H9 (cell line): ENCODE results near the gene BMP7. TPM values are rescaled to one million over a fixed set of nuclear protein-coding genes. Genes with fewer than 3 reads are reported as not detected.

Experiments used
- DNase-seq: peaks from one replicate; pipeline ENCODE4 v3.0.0-alpha.2; 2017
- H2AFZ ChIP-seq: one replicate; pipeline ENCODE4 v1.6.1; 2013; ENCODE audit warnings: mild to moderate bottlenecking, low read length, control low read depth, moderate library complexity
- H2AK5ac ChIP-seq: 2 replicates; pipeline ENCODE4 v1.6.1; 2013; ENCODE audit warnings: low read length, control low read depth, mixed read lengths; ENCODE audit not compliant: insufficient read length
- H2BK120ac ChIP-seq: one replicate; pipeline ENCODE4 v1.6.1; 2013; ENCODE audit warnings: low read depth, mild to moderate bottlenecking, low read length, control low read depth, inconsistent platforms; ENCODE audit not compliant: poor library complexity, severe bottlenecking
- H2BK12ac ChIP-seq: 2 replicates; pipeline ENCODE4 v1.6.1; 2013; ENCODE audit warnings: low read length, control low read depth, mixed read lengths, low read depth; ENCODE audit not compliant: insufficient read length
- H2BK15ac ChIP-seq: 2 replicates; pipeline ENCODE4 v1.6.1; 2013; ENCODE audit warnings: low read depth, low read length, control low read depth
- H2BK20ac ChIP-seq: one replicate; pipeline ENCODE4 v1.6.1; 2013; ENCODE audit warnings: low read depth, mild to moderate bottlenecking, low read length, control low read depth, inconsistent platforms; ENCODE audit not compliant: poor library complexity, severe bottlenecking
- H2BK5ac ChIP-seq: 2 replicates; pipeline ENCODE4 v1.6.1; 2013; ENCODE audit warnings: low read length, control low read depth, mixed read lengths; ENCODE audit not compliant: insufficient read length
- H3K14ac ChIP-seq: 2 replicates; pipeline ENCODE4 v1.6.1; 2013; ENCODE audit warnings: low read length, control low read depth; ENCODE audit not compliant: insufficient read depth
- H3K18ac ChIP-seq: 2 replicates; pipeline ENCODE4 v1.6.1; 2013; ENCODE audit warnings: low read depth, mild to moderate bottlenecking, mixed read lengths, low read length, control low read depth; ENCODE audit not compliant: insufficient read length
- H3K23ac ChIP-seq: 2 replicates; pipeline ENCODE4 v1.6.1; 2013; ENCODE audit warnings: low read length, control low read depth, mixed read lengths, low read depth; ENCODE audit not compliant: insufficient read length
- H3K23me2 ChIP-seq: 2 replicates; pipeline ENCODE4 v1.6.1; 2013; ENCODE audit warnings: low read depth, mild to moderate bottlenecking, mixed read lengths, low read length, control low read depth; ENCODE audit not compliant: insufficient read length, poor library complexity, severe bottlenecking
- H3K27ac ChIP-seq: 2 replicates; pipeline ENCODE4 v1.5.1; 2013; ENCODE audit warnings: low read length, control low read depth, mixed read lengths, low read depth; ENCODE audit not compliant: insufficient read length
- H3K27me3 ChIP-seq: 2 replicates; pipeline ENCODE4 v1.6.1; 2013; ENCODE audit warnings: low read length, control low read depth, inconsistent platforms; ENCODE audit not compliant: insufficient read depth
- H3K4ac ChIP-seq: 2 replicates; pipeline ENCODE4 v1.6.1; 2013; ENCODE audit warnings: low read depth, mild to moderate bottlenecking, control low read depth, inconsistent platforms, low read length, moderate library complexity
- H3K4me1 ChIP-seq: 2 replicates; pipeline ENCODE4 v1.6.1; 2013; ENCODE audit warnings: low read length, control low read depth, inconsistent platforms; ENCODE audit not compliant: insufficient read depth
- H3K4me2 ChIP-seq: 2 replicates; pipeline ENCODE4 v1.6.1; 2013; ENCODE audit warnings: low read length, control low read depth, mixed read lengths; ENCODE audit not compliant: insufficient read length, insufficient read depth
- H3K56ac ChIP-seq: 2 replicates; pipeline ENCODE4 v1.6.1; 2013; ENCODE audit warnings: low read depth, mild to moderate bottlenecking, mixed read lengths, low read length, control low read depth; ENCODE audit not compliant: insufficient read length
- H3K79me1 ChIP-seq: 2 replicates; pipeline ENCODE4 v1.6.1; 2013; ENCODE audit warnings: low read depth, mild to moderate bottlenecking, moderate library complexity, low read length, control low read depth, inconsistent platforms; ENCODE audit not compliant: insufficient read depth, poor library complexity, severe bottlenecking
- H3K79me2 ChIP-seq: 2 replicates; pipeline ENCODE4 v1.6.1; 2013; ENCODE audit warnings: low read length, control low read depth, inconsistent platforms; ENCODE audit not compliant: insufficient read depth
- H3K9ac ChIP-seq: 2 replicates; pipeline ENCODE4 v1.6.1; 2013; ENCODE audit warnings: low read length, control low read depth, mixed read lengths; ENCODE audit not compliant: insufficient read length; ENCODE audit errors: extremely low read depth
- H3K9me3 ChIP-seq: one replicate; pipeline ENCODE4 v1.6.1; 2013; ENCODE audit warnings: low read depth, low read length, inconsistent platforms; ENCODE audit not compliant: control insufficient read depth
- H3T11ph ChIP-seq: one replicate; pipeline ENCODE4 v1.6.1; 2013; ENCODE audit warnings: mild to moderate bottlenecking, low read length, control low read depth, inconsistent platforms
- H4K20me1 ChIP-seq: one replicate; pipeline ENCODE4 v1.6.1; 2013; ENCODE audit not compliant: control insufficient read depth, insufficient read length, insufficient read depth
- H4K5ac ChIP-seq: 2 replicates; pipeline ENCODE4 v1.6.1; 2013; ENCODE audit warnings: low read depth, mild to moderate bottlenecking, mixed read lengths, low read length, control low read depth; ENCODE audit not compliant: insufficient read length
- H4K8ac ChIP-seq: replicated peaks from 2 replicates; pipeline ENCODE4 v1.6.1; 2013; ENCODE audit warnings: low read length, control low read depth, mixed read lengths, low read depth; ENCODE audit not compliant: insufficient read length
- H4K91ac ChIP-seq: 2 replicates; pipeline ENCODE4 v1.6.1; 2013; ENCODE audit warnings: low read depth, mild to moderate bottlenecking, moderate library complexity, mixed read lengths, low read length, control low read depth; ENCODE audit not compliant: insufficient read length
- H3K27ac Mint-ChIP-seq, 3 experiments: 2 replicates in 2 of 3; 3 replicates in 1 of 3; pipeline ENCODE4 v1.8.0; 2020 to 2021; ENCODE audit warnings: mixed read lengths in 3 of 3, mild to moderate bottlenecking in 1 of 3, moderate library complexity in 1 of 3
- H3K27me3 Mint-ChIP-seq: 2 replicates; pipeline ENCODE4 v1.8.0; 2021; ENCODE audit warnings: low read depth, mild to moderate bottlenecking, moderate library complexity, mixed read lengths
- H3K36me3 Mint-ChIP-seq, 3 experiments: 2 replicates in 2 of 3; 3 replicates in 1 of 3; pipeline ENCODE4 v1.8.0; 2020 to 2021; ENCODE audit warnings: low read depth in 3 of 3, mixed read lengths in 3 of 3; ENCODE audit not compliant: insufficient read depth in 1 of 3
- H3K4me1 Mint-ChIP-seq, 2 experiments: 2 replicates each; pipeline ENCODE4 v1.8.0; 2020; ENCODE audit warnings: mixed read lengths in 2 of 2
- H3K4me3 Mint-ChIP-seq, 2 experiments: 2 replicates in 1 of 2; 3 replicates in 1 of 2; pipeline ENCODE4 v1.8.0; 2020 to 2021; ENCODE audit warnings: mild to moderate bottlenecking in 2 of 2, mixed read lengths in 2 of 2, moderate library complexity in 1 of 2
- H3K9me3 Mint-ChIP-seq, 2 experiments: 2 replicates in 1 of 2; 3 replicates in 1 of 2; pipeline ENCODE4 v1.8.0; 2020; ENCODE audit warnings: mild to moderate bottlenecking in 2 of 2, mixed read lengths in 2 of 2, moderate library complexity in 1 of 2
- WGBS: extraction: QIAGEN DNeasy Blood & Tissue Kit; methylation state at CpG from one replicate; pipeline ENCODE4 v1.1.7; 2013; ENCODE audit warnings: missing lambda C conversion rate, low lambda C conversion rate, mixed read lengths; ENCODE audit not compliant: insufficient read length; ENCODE audit errors: extremely low coverage; 5-methylcytosine and 5-hydroxymethylcytosine counted together
- total RNA-seq: library from RNA; stranded (reverse); gene quantifications from 2 replicates; pipeline ENCODE4 v1.2.1, GENCODE V29; 2021
- TF ChIP-seq, protein P1 (sequence below): fragments of 200-600 bp; sonication (generic); conservative IDR thresholded peaks from 3 replicates; pipeline ENCODE4 v1.8.0; 2021; ENCODE audit warnings: antibody characterized with exemption, mild to moderate bottlenecking

Gene BMP7
- total RNA-seq, 1 experiment from 2014 or later: 17.7 TPM

DNA sequence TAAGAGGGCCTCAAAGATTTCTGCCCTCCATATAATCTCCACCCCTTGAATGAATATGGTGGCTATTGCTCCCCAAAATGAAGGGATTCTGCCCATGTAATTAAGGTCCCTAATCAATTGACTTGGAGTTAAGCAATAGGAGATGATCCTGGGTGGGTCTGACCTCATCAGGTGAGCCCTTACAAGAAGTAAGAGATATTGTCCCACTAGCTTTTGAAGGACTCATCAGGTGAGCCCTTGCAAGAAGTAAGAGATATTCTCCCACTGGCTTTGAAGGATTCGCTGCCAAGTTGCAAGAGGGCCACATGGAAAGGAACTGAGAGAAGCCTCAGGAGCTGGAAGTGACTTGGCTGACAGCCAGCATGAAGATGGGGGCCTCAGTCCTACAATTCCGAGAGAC lies 103.4 kb downstream of the BMP7 start:
- H3K23ac ChIP-seq: no peak overlapping the region
- Mint-ChIP-seq H3K27ac (no peak overlapping the region; a peak in 1 of 7 replicates), H3K4me1 (peaks cover 20 to 25% of the 10 kb centered on the region in 2 experiments), H3K36me3 (peaks cover 3 to 10% (median 4%) of the 10 kb centered on the region in 3 experiments; a peak in 4 of 7 replicates), H3K9me3 (peaks cover 9 to 10% of the 10 kb centered on the region in 2 experiments), H3K27me3 (peaks cover 6% of the 10 kb centered on the region), H3K4me3 (no peak overlapping the region)
- no peak overlapping the region for H3K56ac ChIP-seq
- H3T11ph ChIP-seq: no peak overlapping the region
- H3K9me3 ChIP-seq: no peaks in the 10 kb centered on the region
- H3K4ac ChIP-seq: no peak overlapping the region
- H4K91ac ChIP-seq: no peak overlapping the region
- H3K23me2 ChIP-seq: no peaks in the 10 kb centered on the region
- no peaks in the 10 kb centered on the region for H3K79me2 ChIP-seq
- no peak overlapping the region for H2AK5ac ChIP-seq
- H3K9ac ChIP-seq: no peak overlapping the region
- no peak overlapping the region for H2BK20ac ChIP-seq
- no peaks in the 10 kb centered on the region for H3K4me1 ChIP-seq
- H3K79me1 ChIP-seq: no peaks in the 10 kb centered on the region
- H2BK120ac ChIP-seq: no peak overlapping the region
- DNase-seq: no peak
- no CpG with 5 or more reads among the region's 2 CpGs for WGBS
- no peak overlapping the region for H3K18ac ChIP-seq
- H2BK5ac ChIP-seq: no peak overlapping the region
- TF ChIP-seq, protein P1, sequence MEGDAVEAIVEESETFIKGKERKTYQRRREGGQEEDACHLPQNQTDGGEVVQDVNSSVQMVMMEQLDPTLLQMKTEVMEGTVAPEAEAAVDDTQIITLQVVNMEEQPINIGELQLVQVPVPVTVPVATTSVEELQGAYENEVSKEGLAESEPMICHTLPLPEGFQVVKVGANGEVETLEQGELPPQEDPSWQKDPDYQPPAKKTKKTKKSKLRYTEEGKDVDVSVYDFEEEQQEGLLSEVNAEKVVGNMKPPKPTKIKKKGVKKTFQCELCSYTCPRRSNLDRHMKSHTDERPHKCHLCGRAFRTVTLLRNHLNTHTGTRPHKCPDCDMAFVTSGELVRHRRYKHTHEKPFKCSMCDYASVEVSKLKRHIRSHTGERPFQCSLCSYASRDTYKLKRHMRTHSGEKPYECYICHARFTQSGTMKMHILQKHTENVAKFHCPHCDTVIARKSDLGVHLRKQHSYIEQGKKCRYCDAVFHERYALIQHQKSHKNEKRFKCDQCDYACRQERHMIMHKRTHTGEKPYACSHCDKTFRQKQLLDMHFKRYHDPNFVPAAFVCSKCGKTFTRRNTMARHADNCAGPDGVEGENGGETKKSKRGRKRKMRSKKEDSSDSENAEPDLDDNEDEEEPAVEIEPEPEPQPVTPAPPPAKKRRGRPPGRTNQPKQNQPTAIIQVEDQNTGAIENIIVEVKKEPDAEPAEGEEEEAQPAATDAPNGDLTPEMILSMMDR: no peak
- no peak overlapping the region for H2BK12ac ChIP-seq
- no peaks in the 10 kb centered on the region for H4K20me1 ChIP-seq
- no peak overlapping the region for H3K4me2 ChIP-seq
- H4K8ac ChIP-seq: no peak overlapping the region
- H3K27ac ChIP-seq: no peak overlapping the region
- H2AFZ ChIP-seq: no peak overlapping the region
- no peak overlapping the region for H4K5ac ChIP-seq
- no peak overlapping the region for H3K14ac ChIP-seq
- no peak overlapping the region for H2BK15ac ChIP-seq
- H3K27me3 ChIP-seq: no peaks in the 10 kb centered on the region; the same call in 1 of the 2 replicates
